GM21423 (cell line): ENCODE measurements around the gene C22orf39.

Experiments used
- ATAC-seq: cut with Tn5 transposase; IDR thresholded peaks from one replicate; pipeline ENCODE4 v1.9.1; 2021; ENCODE audit warnings: mild to moderate bottlenecking, moderate library complexity; ENCODE audit not compliant: unreplicated experiment

Gene C22orf39

GRCh38 chr22:19402642-19403191 is 44.8 kb downstream of the C22orf39 start:
- no peak for ATAC-seq

GRCh38 chr22:19401483-19401882 is 46.0 kb downstream of the C22orf39 start:
- no peak for ATAC-seq

DNA sequence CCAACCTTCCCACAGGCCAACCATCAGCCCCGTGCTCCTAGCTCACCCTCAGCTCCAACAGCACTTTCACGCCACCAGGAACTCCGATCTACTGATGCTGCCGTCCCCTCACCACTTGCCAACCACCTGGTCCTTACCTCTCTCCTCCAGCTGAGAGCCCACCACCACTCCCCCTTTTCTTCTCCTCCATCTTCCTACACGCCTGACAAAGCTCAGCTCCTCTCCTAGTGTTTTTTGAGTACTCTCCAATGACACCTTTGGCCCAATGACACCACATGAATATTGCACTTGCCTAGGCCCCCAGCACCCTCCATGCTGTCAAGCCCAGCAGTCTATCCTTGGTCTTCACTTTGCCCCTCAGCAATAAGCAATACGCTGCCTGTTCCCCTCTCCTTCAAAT is 46.6 kb downstream of the C22orf39 start:
- no peak for ATAC-seq

DNA sequence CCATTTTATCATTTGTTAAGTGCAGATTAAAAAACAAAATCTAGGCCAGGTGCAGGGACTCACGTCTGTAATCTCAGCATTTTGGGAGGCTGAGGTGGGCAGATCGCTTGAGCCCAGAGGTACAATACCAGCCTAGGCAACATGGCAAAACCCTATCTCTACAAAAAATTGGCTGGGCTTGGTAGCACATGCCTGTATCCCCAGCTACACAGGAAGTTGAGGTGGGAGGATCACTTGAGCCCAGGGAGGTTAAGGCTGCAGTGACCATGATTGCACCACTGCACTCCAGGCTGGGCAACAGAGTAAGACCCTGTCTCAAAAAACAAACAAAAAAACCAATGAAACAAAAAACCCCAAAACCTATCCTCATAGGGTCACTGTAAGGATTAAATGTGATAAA is 48.9 kb downstream of the C22orf39 start:
- no peak for ATAC-seq

- no peak for ATAC-seq
These were observed 49.3 kb downstream of the C22orf39 start for GRCh38 chr22:19398206-19398605.

GRCh38 chr22:19397734-19398104 is 49.8 kb downstream of the C22orf39 start:
- no peak for ATAC-seq

GRCh38 chr22:19396934-19397733 is 50.4 kb downstream of the C22orf39 start:
- ATAC-seq, result no peak

GRCh38 chr22:19396561-19396933 is 51.0 kb downstream of the C22orf39 start:
- ATAC-seq, result no peak

GRCh38 chr22:19395276-19395675 is 52.2 kb downstream of the C22orf39 start:
- no peak for ATAC-seq

GRCh38 chr22:19394274-19395050 is 53.0 kb downstream of the C22orf39 start:
- ATAC-seq, result no peak

- no peak for ATAC-seq
These were observed 53.8 kb downstream of the C22orf39 start for GRCh38 chr22:19393704-19394103.
